ENCODE measurements around the gene TMBIM4.

The TMBIM4 gene

GRCh38 chr12:66129934-66130266, 39.9 kb downstream of the TMBIM4 start:
- no peak for DNase-seq (ENCODE audit: low spot score)
- peaks cover 51% of the 10 kb centered on the region for H3K36me3 ChIP-seq (ENCODE audit: low read depth)
- peaks cover 25% of the 10 kb centered on the region for H3K4me1 ChIP-seq (ENCODE audit: insufficient read depth, poor library complexity, severe bottlenecking)
- ATAC-seq (ENCODE audit: low read depth): peak; percentile 7; the same call in 1 of the 3 replicates
- no peaks in the 10 kb centered on the region for H3K9me3 ChIP-seq (ENCODE audit: severe bottlenecking)
- peak overlapping the region; percentile 53 for H3K27ac ChIP-seq (ENCODE audit: poor library complexity, severe bottlenecking)
- no peaks in the 10 kb centered on the region for H3K27me3 ChIP-seq (ENCODE audit: insufficient read depth, poor library complexity, severe bottlenecking)
- TF ChIP-seq CTCF (IDR thresholded peaks at IDR 0.05; ENCODE audit: poor library complexity, severe bottlenecking): no peak
- peak overlapping the region; percentile 96 for H3K4me3 ChIP-seq (ENCODE audit: severe bottlenecking)

- DNase-seq (ENCODE audit: low spot score) (no peak), ATAC-seq (ENCODE audit: low read depth) (no peak)
- Histone ChIP-seq H3K27ac (ENCODE audit: poor library complexity, severe bottlenecking) (no peak overlapping the region), H3K36me3 (ENCODE audit: low read depth) (peaks cover 65% of the 10 kb centered on the region), H3K4me3 (ENCODE audit: severe bottlenecking) (no peak overlapping the region), H3K9me3 (ENCODE audit: severe bottlenecking) (no peaks in the 10 kb centered on the region), H3K27me3 (ENCODE audit: insufficient read depth, poor library complexity, severe bottlenecking) (no peaks in the 10 kb centered on the region), H3K4me1 (ENCODE audit: insufficient read depth, poor library complexity, severe bottlenecking) (peaks cover 18% of the 10 kb centered on the region)
- no peak for TF ChIP-seq CTCF (IDR thresholded peaks at IDR 0.05; ENCODE audit: poor library complexity, severe bottlenecking)
These were observed 42.1 kb downstream of the TMBIM4 start for GRCh38 chr12:66127650-66128049.

GRCh38 chr12:66120477-66120876, 49.3 kb downstream of the TMBIM4 start:
- no peak for ATAC-seq (ENCODE audit: low read depth)
- Histone ChIP-seq H3K9me3 (ENCODE audit: severe bottlenecking) (no peaks in the 10 kb centered on the region), H3K36me3 (ENCODE audit: low read depth) (peaks cover 35% of the 10 kb centered on the region), H3K4me3 (ENCODE audit: severe bottlenecking) (no peak overlapping the region), H3K27ac (ENCODE audit: poor library complexity, severe bottlenecking) (no peak overlapping the region), H3K4me1 (ENCODE audit: insufficient read depth, poor library complexity, severe bottlenecking) (no peaks in the 10 kb centered on the region), H3K27me3 (ENCODE audit: insufficient read depth, poor library complexity, severe bottlenecking) (no peaks in the 10 kb centered on the region)
- peak; percentile 35 for TF ChIP-seq CTCF (IDR thresholded peaks at IDR 0.05; ENCODE audit: poor library complexity, severe bottlenecking)
- DNase-seq (ENCODE audit: low spot score): no peak

GRCh38 chr12:66119870-66120241, 49.9 kb downstream of the TMBIM4 start:
- peaks cover 29% of the 10 kb centered on the region for H3K36me3 ChIP-seq (ENCODE audit: low read depth)
- no peaks in the 10 kb centered on the region for H3K9me3 ChIP-seq (ENCODE audit: severe bottlenecking)
- no peak for TF ChIP-seq CTCF (IDR thresholded peaks at IDR 0.05; ENCODE audit: poor library complexity, severe bottlenecking)
- H3K4me1 ChIP-seq (ENCODE audit: insufficient read depth, poor library complexity, severe bottlenecking): no peaks in the 10 kb centered on the region
- H3K27me3 ChIP-seq (ENCODE audit: insufficient read depth, poor library complexity, severe bottlenecking): no peaks in the 10 kb centered on the region
- ATAC-seq (ENCODE audit: low read depth) (no peak), DNase-seq (ENCODE audit: low spot score) (no peak)
- H3K4me3 ChIP-seq (ENCODE audit: severe bottlenecking): no peak overlapping the region
- H3K27ac ChIP-seq (ENCODE audit: poor library complexity, severe bottlenecking): no peak overlapping the region

GRCh38 chr12:66119229-66119869, 50.4 kb downstream of the TMBIM4 start:
- no peaks in the 10 kb centered on the region for H3K4me1 ChIP-seq (ENCODE audit: insufficient read depth, poor library complexity, severe bottlenecking)
- H3K4me3 ChIP-seq (ENCODE audit: severe bottlenecking): no peak overlapping the region
- TF ChIP-seq CTCF (IDR thresholded peaks at IDR 0.05; ENCODE audit: poor library complexity, severe bottlenecking): no peak
- ATAC-seq (ENCODE audit: low read depth) (no peak), DNase-seq (ENCODE audit: low spot score) (no peak)
- H3K27me3 ChIP-seq (ENCODE audit: insufficient read depth, poor library complexity, severe bottlenecking): no peaks in the 10 kb centered on the region
- no peaks in the 10 kb centered on the region for H3K9me3 ChIP-seq (ENCODE audit: severe bottlenecking)
- H3K27ac ChIP-seq (ENCODE audit: poor library complexity, severe bottlenecking): no peak overlapping the region
- peaks cover 24% of the 10 kb centered on the region for H3K36me3 ChIP-seq (ENCODE audit: low read depth)
